OCI-LY1 (cell line): ENCODE results near the gene TCN1.

Experiments used
- EZH2 ChIP-seq: fragments of 200-600 bp; sonication (generic), shearing (Covaris generic); IDR thresholded peaks from 2 replicates; pipeline ENCODE4 v1.8.0; 2017; ENCODE audit warnings: borderline replicate concordance, mixed run types, mild to moderate bottlenecking, antibody characterized with exemption, low read length, moderate library complexity, mixed read lengths
- TF ChIP-seq, protein P1 (sequence below): fragments of 200-600 bp; sonication (generic), shearing (Covaris generic); IDR thresholded peaks from 2 replicates; pipeline ENCODE4 v1.5.1; 2017; ENCODE audit warnings: mild to moderate bottlenecking, antibody characterized with exemption, low read length, moderate library complexity, mixed read lengths

DNA sequence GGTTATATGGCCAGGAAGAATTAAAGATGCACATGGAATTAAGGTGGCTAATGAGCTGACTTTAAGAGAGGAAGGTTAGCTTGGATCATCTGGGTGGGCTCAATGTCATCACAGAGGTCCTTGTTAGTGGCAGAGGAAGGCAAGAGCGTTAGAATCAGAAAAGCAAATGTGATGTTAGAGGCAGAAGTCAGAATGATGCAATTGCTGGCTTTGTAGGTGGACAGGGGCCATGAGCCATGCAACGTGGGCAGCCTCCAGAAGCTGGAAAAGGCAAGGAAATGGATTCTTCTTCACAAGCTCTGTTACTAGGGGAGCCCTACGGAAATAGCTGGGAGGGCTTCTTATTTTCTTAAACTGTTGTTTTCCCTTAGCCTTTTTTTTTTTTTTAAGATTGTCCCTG, 18.7 kb downstream of the TCN1 start:
- TF ChIP-seq, protein P1, sequence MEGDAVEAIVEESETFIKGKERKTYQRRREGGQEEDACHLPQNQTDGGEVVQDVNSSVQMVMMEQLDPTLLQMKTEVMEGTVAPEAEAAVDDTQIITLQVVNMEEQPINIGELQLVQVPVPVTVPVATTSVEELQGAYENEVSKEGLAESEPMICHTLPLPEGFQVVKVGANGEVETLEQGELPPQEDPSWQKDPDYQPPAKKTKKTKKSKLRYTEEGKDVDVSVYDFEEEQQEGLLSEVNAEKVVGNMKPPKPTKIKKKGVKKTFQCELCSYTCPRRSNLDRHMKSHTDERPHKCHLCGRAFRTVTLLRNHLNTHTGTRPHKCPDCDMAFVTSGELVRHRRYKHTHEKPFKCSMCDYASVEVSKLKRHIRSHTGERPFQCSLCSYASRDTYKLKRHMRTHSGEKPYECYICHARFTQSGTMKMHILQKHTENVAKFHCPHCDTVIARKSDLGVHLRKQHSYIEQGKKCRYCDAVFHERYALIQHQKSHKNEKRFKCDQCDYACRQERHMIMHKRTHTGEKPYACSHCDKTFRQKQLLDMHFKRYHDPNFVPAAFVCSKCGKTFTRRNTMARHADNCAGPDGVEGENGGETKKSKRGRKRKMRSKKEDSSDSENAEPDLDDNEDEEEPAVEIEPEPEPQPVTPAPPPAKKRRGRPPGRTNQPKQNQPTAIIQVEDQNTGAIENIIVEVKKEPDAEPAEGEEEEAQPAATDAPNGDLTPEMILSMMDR, result no peak
- no peak for TF ChIP-seq EZH2
